Mammary epithelial cell (primary cell): ENCODE results near the gene ANP32E.

Experiments
- CTCF ChIP-seq, 2 donors: IDR thresholded peaks in 1 of 2; conservative IDR thresholded peaks in 1 of 2; 2 replicates each; pipeline ENCODE4 v1.5.1; 2011 to 2012; ENCODE audit warnings: inconsistent platforms in 2 of 2, low read length in 2 of 2, mild to moderate bottlenecking in 2 of 2, control low read depth in 1 of 2, low read depth in 1 of 2; ENCODE audit not compliant: insufficient read depth in 1 of 2; ENCODE audit errors: extremely low read depth in 1 of 2
- EZH2 ChIP-seq: IDR thresholded peaks from 2 replicates; pipeline ENCODE4 v1.6.1; 2012; ENCODE audit warnings: low read length, inconsistent platforms, borderline replicate concordance

DNA sequence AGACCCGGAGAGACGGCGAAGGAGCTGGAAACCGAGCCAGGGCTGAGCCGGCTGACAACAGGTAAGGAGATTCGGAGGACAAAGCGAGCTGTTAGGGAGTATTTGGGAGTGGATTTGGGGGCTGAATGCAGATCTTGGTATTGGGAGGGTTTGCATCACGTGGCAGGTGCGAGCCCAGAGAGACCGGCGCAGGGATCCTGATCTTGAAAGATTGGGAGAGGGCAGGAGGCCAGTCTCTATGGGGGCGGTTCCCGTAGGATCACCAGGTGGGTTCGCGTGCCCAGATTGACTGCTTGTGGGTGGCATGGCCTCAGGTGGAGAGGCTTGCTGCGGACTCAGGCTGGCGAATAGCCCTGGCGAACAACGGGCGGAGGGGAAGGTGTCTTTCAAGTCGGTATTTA, 46.6 kb upstream of the ANP32E start:
- no peak for TF ChIP-seq EZH2
- TF ChIP-seq CTCF (conservative IDR thresholded peaks at IDR 0.05 in 1 of 2, IDR thresholded peaks at IDR 0.05 in 1 of 2; ENCODE audit: extremely low read depth in 1 of 2, insufficient read depth in 1 of 2, low read depth in 1 of 2, low read length in 2 of 2), result no peak
